HG02678 (cell line): ENCODE results near the gene PCYOX1L.

ENCODE experiments used
- ATAC-seq: cut with Tn5 transposase; IDR thresholded peaks from one replicate; pipeline ENCODE4 v1.9.1; 2021; ENCODE audit warnings: mild to moderate bottlenecking, moderate library complexity; ENCODE audit not compliant: unreplicated experiment

Gene PCYOX1L

GRCh38 chr5:149405550-149406202 lies 47.8 kb downstream of the PCYOX1L start:
- no peak for ATAC-seq

DNA sequence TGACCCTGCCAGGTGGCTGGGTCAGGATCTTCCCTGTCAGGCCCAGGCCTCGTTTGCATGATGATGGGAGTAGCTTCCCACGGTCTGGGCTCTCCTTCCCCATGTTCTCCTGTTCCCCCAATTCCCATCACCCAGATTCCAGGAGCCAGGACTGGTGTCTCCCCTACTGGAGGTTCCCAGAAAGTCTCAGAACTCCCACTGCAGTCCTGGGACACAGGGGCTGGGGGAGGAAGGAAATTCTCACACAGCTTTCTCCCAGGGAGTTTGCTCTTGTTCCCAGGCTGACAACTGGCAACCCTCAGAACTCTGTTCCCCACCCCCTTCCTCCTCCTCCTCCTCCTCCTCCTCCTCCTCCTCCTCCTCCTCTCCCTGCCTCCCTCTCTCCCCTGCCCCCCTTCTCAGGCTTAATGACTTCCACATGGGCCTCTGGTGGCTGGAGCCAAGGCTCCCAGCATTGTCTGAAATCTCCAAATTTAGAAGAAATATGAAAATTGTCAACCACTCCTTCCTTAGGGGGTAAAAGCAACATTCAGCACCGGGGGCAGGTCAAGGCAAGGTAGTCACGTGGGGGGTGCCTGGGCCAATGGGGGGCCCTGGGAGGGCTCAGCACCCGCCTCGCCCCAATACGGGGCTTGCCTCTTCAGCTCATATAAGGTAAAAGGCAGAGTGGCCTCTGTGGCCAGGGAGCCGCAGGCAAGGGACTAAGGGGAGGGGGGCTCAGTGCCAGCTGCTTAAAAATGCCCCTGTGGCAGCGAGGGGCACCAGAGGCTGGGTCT lies 48.5 kb downstream of the PCYOX1L start:
- no peak for ATAC-seq

DNA sequence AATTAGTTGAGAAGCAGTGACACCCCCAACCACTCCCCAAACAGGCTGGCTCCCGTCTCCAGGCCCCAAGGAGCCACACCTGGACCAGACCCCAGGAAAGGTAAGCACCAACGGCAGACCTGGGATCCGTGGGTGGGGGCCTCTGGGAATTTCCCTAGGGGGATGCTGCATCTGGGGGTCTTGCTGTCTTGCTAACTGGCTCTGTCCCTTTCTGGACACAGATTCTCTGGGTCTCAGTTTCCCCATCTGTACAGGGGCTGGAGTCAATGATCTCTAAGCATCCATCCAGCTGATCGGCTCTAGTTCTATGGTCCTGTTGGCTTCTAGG lies 49.1 kb downstream of the PCYOX1L start:
- ATAC-seq, result no peak

GRCh38 chr5:149407323-149408251 lies 49.7 kb downstream of the PCYOX1L start:
- ATAC-seq, result no peak

DNA sequence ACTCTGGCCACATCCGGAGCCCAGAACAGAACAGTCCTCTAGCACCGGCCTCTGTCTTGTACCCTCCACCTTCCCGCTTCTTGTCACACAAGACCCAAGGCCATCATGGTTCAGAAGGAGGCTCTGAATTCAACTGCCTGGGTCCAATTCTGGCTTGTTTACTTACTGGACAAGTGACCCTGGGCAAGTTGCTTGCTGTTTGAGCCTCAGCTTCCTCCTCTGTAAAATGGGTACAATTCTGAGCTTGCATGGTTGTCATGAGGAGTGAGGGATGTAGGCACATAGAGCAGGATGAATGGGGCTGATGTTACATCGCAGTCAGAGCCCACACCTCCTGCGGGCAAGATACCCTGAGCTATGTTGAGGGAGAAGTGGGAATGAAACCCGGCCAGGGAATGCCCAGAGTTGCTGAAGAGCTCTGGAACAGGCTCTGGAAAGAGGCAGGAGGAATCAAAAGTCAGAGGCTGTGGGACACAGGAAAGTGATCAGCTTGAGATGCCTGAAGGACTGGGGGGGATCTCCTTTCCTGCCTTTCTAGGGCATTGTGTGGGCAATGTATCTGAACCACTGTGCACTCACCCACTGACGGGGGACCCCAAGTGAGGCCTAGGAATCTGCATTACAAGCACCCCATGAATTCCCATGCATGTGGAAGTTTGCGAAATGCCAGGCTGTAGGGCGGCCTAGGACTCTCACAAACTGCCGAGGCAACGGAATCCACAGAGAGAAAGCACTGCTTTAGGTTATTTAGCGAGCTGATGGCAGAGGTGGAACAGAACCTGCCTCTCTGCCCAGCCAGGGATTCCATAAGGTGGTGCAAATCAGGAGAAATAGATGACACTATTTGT lies 50.6 kb downstream of the PCYOX1L start:
- no peak for ATAC-seq

DNA sequence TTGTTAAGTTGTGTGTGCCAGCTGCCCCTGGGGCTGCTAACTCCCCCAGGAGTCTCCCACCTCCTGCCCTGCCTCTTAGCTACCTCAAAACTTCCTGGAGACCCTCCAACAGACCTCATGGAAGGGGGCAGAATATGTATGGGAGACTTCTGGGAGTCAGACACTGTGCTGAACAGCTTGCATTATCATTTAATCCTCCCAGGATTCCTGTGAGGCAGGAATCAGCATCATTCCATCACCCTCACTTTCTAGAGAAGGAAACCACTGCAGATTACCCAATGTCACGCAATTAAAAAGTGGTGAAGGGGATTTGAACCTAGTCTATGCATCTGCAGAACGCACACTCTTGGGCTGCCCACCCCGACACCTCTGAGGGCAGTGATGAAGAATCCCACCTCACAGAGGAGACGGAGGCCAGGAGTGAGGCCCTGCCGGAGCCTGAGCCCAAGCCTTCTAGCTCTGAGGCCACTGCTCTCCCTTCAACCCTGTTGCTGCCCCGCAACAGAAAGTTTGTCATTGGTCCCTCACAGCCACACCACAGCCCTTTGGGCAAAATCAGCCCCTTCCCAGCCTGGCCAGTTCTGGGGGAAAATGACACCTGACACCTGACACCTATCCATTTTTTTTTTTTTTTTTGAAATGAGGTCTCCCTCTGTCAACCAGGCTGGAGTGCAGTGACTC lies 51.6 kb downstream of the PCYOX1L start:
- no peak for ATAC-seq

- no peak for ATAC-seq
Observed at GRCh38 chr5:149410071-149410470, 52.2 kb downstream of the PCYOX1L start.

GRCh38 chr5:149410721-149411432 lies 53.0 kb downstream of the PCYOX1L start:
- ATAC-seq, result no peak

GRCh38 chr5:149411738-149412519 lies 54.1 kb downstream of the PCYOX1L start:
- ATAC-seq, result no peak

DNA sequence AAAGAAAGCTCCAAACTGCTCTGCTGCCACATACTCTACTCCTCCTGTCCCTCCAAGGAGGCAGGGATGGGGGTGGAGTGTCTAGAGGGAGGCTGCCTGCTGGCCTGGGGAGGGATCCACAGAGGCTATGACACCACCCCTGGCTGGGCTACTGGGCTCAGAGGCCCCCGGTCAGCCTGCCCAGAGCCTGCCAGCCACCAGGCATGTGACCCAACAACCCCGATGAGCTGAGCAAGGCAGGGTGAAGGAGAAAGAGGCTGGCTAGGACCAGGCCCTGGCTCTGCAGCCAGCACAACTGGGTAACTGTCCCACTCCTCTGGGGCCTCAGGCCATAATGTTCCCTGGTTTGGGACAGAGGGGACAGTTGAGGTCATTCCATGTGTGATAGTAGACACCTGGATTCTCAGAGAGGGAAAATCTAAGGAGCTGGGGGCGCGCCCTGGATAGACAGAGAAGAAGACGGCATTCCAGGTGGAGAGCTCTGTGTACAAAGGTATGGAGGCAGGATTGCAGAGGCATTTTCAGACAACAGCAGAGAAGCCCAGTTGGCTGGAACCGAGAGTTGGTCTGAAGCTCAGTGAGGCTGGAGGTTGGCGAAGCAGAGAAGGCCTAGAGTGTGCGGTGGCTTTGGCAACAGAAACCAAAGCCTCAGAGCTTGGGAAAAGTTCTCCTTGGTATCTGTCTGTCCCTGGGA lies 55.1 kb downstream of the PCYOX1L start:
- no peak for ATAC-seq

- ATAC-seq, result no peak
Observed at GRCh38 chr5:149413477-149414210, 55.8 kb downstream of the PCYOX1L start.

DNA sequence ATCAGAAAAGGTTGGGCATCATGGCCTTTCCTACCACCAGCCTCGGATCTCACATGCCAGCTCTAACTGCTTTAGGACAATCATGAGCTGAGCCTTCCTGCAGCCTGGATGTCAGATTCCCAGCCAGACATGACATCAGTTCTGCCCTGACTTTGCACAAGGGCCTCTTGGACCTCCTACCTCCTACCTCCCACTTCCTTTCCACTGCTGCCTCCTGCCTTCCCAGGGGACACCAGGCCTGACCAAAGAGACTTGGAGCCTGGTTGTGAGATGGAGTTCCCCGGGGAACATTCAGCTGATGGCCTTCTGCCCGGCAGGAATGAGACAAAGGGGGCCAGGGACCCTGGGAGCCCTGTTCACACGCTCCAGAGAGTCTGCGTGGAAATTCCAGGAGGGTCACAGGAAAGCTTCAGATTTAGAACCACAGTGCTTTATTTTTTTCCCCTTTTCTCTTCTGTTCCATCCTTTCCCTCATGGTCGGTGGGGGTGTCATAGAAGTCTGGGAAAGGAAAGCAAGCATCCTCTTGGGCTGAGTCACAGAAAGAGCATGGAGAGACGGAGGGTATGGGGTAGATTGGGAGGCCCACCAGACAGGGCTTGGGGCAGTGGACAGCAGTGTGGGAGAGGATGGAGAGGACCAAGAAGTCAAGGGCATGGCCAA lies 56.7 kb downstream of the PCYOX1L start:
- no peak for ATAC-seq

DNA sequence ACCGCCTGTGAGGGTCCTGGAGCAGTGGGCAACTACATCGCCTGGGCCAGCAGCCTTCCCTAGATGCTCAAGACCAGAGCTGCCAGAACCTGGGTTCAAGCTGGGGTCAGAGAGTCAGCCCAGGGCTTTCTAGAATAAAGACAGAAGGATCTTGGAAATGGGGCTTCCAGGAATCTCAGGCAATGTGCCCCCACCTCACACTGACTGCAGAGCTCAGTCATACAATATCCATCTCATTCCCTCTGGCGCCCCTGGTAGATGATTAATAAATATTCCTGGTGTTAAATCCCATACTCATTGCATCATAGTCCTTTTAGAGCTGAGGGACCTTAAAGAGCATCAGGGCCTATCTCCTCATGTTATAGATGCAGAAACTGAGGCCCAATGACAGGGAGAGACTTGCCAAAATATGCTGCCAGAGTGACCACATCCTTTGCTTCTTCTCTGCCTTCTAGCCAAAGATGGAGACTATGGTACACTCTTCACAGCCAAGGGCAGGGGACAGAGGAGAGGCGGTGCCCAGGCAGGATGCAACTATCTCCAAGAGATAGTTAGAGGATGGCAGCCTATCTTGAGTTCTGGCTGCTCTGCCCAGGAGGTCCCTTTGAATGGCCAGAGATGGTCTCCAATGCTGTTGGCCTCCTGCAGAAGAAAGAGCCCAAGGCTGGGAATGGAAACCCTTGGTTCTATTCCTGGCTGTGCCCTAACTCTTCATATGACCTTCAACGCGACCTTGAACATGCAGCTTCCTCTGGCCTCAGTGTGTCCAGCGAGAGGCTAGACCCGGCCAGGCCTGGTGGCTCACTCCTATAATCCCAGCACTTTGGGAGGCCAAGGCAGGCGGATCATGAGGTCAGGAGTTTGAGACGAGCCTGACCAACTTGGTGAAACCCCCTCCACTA lies 57.5 kb downstream of the PCYOX1L start:
- ATAC-seq, result no peak

DNA sequence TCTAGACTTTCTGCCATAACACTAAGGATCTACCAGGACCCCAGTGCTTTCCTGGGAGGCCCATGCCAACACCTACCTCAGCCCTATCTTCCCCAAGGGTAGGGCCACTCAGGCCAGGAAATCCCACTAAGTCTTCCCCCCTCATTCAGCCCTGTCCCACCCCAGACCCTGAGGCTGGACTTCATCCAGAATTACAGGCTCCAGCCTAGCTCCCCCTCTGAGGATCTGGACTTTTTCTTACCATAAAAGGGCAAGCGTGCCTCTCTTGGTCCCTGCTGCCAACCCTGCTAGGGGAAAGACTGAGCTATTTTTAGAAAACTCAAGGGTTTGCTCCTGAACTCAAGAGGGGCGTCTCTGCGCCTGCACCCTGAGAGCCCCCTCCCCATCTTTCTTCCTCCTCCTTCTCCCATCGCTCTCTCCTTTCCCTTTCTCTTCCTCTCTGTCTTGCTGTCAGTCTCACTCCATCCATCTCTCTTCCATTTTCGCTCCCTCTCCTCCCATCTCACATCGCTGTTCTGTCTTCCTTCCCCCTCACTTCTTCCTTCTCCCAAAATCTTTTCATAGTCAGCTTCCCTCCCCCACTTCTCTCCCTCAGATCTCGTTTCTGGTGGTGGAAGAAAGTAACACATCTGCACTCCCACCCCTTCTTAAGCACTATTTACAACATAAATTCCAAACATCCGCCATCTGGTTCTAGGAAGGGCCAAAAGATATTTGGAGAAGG lies 59.3 kb downstream of the PCYOX1L start:
- ATAC-seq, result no peak

GRCh38 chr5:149417711-149418368 lies 60.0 kb downstream of the PCYOX1L start:
- ATAC-seq, result no peak
